Stimulated activated CD4-positive, alpha-beta T cell treated with anti-CD3 and anti-CD28 coated beads, Interleukin-12 subunit alpha, Interleukin-12 subunit beta, amount 100 ng/mL, for 48 hours (primary cell): ENCODE data around the gene RPGR.

Source experiments
- DNase-seq, 3 donors: peaks; one replicate each; pipeline ENCODE4 v3.0.0-alpha.2; 2020; ENCODE audit warnings: low read depth in 2 of 3, low spot score in 1 of 3

The RPGR gene

GRCh38 chrX:38332505-38332904 is 5.2 kb upstream of the RPGR start:
- DNase-seq, result no peak

GRCh38 chrX:38327775-38328081 is 419 bp upstream of the RPGR start:
- DNase-seq, result no peak

- DNase-seq, result no peak
Measured at GRCh38 chrX:38326086-38326485, 1.2 kb downstream of the RPGR start.

GRCh38 chrX:38320819-38321218 is 6.5 kb downstream of the RPGR start:
- no peak for DNase-seq

- no peak for DNase-seq
Measured at GRCh38 chrX:38318606-38319005, 8.7 kb downstream of the RPGR start.

GRCh38 chrX:38318196-38318595 is 9.1 kb downstream of the RPGR start:
- no peak for DNase-seq

GRCh38 chrX:38315186-38315585 is 12.1 kb downstream of the RPGR start:
- DNase-seq, result no peak

GRCh38 chrX:38313190-38313589 is 14.1 kb downstream of the RPGR start:
- DNase-seq, result no peak

- DNase-seq, result no peak
Measured at GRCh38 chrX:38312436-38312835, 14.9 kb downstream of the RPGR start.

- DNase-seq, result no peak
Measured at GRCh38 chrX:38311743-38312142, 15.6 kb downstream of the RPGR start.

- DNase-seq, result no peak
Measured at GRCh38 chrX:38305971-38306370, 21.3 kb downstream of the RPGR start.

GRCh38 chrX:38304010-38304409 is 23.3 kb downstream of the RPGR start:
- no peak for DNase-seq

GRCh38 chrX:38293741-38294140 is 33.6 kb downstream of the RPGR start:
- DNase-seq, result no peak

GRCh38 chrX:38287674-38288073 is 39.6 kb downstream of the RPGR start:
- DNase-seq, result no peak

GRCh38 chrX:38285649-38286048 is 41.7 kb downstream of the RPGR start:
- DNase-seq, result no peak

- no peak for DNase-seq
Measured at GRCh38 chrX:38282049-38282448, 45.3 kb downstream of the RPGR start.

- no peak for DNase-seq
Measured at GRCh38 chrX:38279188-38279587, 48.1 kb downstream of the RPGR start.

- DNase-seq, result no peak
Measured at GRCh38 chrX:38278682-38279081, 48.6 kb downstream of the RPGR start.

- no peak for DNase-seq
Measured at GRCh38 chrX:38277802-38278201, 49.5 kb downstream of the RPGR start.

- no peak for DNase-seq
Measured at GRCh38 chrX:38277136-38277535, 50.2 kb downstream of the RPGR start.

GRCh38 chrX:38276089-38276488 is 51.2 kb downstream of the RPGR start:
- DNase-seq, result no peak

- DNase-seq, result no peak
Measured at GRCh38 chrX:38275615-38276014, 51.7 kb downstream of the RPGR start.

- DNase-seq, result no peak
Measured at GRCh38 chrX:38273453-38273852, 53.9 kb downstream of the RPGR start.

GRCh38 chrX:38271154-38271716 is 56.1 kb downstream of the RPGR start:
- no peak for DNase-seq
